Thymus (tissue), 11 donors: ENCODE data around the gene CSF2. TPM values are rescaled to one million over a fixed set of nuclear protein-coding genes. Genes with fewer than 3 reads are reported as not detected.
A peak's percentile ranks its signal among the peaks of the same experiment; 100 is the strongest.

Source experiments
- DNase-seq, 9 donors: peaks; one replicate each; pipeline ENCODE4 v3.0.0-alpha.2; 2013; ENCODE audit warnings: low spot score in 9 of 9, low read depth in 6 of 9, missing footprints in 1 of 9
- H3K27ac ChIP-seq, 2 donors: one replicate each; pipeline ENCODE4 v1.5.1; 2013; ENCODE audit warnings: control low read depth in 1 of 2, low read depth in 1 of 2, low read length in 1 of 2, mild to moderate bottlenecking in 1 of 2, moderate library complexity in 1 of 2
- H3K27me3 ChIP-seq, 2 donors: one replicate each; pipeline ENCODE4 v1.5.1; 2013; ENCODE audit warnings: low read length in 1 of 2; ENCODE audit not compliant: control insufficient read depth in 2 of 2, insufficient read depth in 1 of 2
- H3K36me3 ChIP-seq, 2 donors: one replicate each; pipeline ENCODE4 v1.5.1; 2013; ENCODE audit warnings: low read length in 1 of 2, mild to moderate bottlenecking in 1 of 2, moderate library complexity in 1 of 2; ENCODE audit not compliant: control insufficient read depth in 2 of 2, insufficient read depth in 2 of 2
- H3K4me1 ChIP-seq, 2 donors: one replicate each; pipeline ENCODE4 v1.5.1; 2013; ENCODE audit warnings: low read length in 2 of 2; ENCODE audit not compliant: control insufficient read depth in 2 of 2, insufficient read depth in 2 of 2
- H3K4me3 ChIP-seq, 2 donors: one replicate each; pipeline ENCODE4 v1.5.1; 2013; ENCODE audit warnings: low read length in 2 of 2, control low read depth in 1 of 2, mild to moderate bottlenecking in 1 of 2
- H3K9me3 ChIP-seq, 2 donors: one replicate each; pipeline ENCODE4 v1.5.1; 2013; ENCODE audit warnings: low read length in 1 of 2, mild to moderate bottlenecking in 1 of 2; ENCODE audit not compliant: control insufficient read depth in 2 of 2, insufficient read depth in 1 of 2
- WGBS: extraction: QIAGEN DNeasy Blood & Tissue Kit; methylation state at CpG from one replicate; pipeline ENCODE4 v1.1.7; 2013; 5-methylcytosine and 5-hydroxymethylcytosine counted together
- polyA plus RNA-seq: library from polyadenylated mRNA; stranded (reverse); fragments of 200-250 nt; gene quantifications from one replicate; pipeline ENCODE4 v1.2.3, GENCODE V29; 2013
- total RNA-seq: library from RNA; stranded (reverse); fragments of 120-200 nt; gene quantifications from one replicate; pipeline ENCODE4 v1.2.4, GENCODE V29; 2013
- donor health status: healthy.

CSF2 gene
- total and polyA plus RNA-seq, 2 donors: 0.09 to 0.71 TPM

- Histone ChIP-seq H3K4me1 (peaks cover 19 to 30% of the 10 kb centered on the region in 2 donors), H3K27ac (no peak overlapping the region), H3K4me3 (no peak overlapping the region), H3K27me3 (no peaks in the 10 kb centered on the region), H3K9me3 (no peaks in the 10 kb centered on the region), H3K36me3 (no peaks in the 10 kb centered on the region)
- DNase-seq: no peak
- WGBS: 97% methylated on average over 7 of the region's 7 CpGs
These were observed 14.9 kb upstream of the CSF2 start for GRCh38 chr5:132058646-132059042.

DNA sequence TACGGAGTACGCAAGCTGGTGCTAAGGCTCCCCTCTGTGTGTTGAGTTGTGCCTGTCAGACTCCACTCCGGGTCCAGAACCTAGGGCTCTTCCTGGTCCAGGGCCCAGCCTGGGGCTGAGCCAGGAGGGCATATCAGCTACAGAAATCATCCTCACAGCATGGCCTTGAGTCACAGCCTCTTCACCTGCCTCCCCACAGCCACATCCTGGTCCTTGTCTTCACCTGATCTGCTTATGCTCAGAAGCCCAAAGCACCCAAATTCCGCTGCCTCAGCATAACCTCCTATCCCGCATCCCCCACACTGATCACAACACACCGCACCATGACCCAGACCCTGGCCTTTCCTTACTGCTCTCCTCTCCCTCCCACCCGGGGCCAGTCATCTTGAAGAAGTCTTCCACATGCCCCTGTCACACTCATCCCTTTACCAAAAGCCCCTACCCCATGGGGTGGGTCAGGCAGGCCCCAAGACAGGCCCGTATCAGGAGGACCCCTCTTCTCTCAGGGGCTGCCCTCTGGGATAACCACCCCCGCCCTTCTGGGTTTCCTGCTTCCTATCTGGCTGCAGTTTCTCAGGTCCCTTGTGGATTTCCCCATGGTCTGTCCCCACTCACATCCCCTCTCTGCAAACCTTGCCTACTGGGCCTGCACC lies 14.4 kb upstream of the CSF2 start:
- H3K27me3 ChIP-seq: no peaks in the 10 kb centered on the region
- peaks cover 19 to 30% of the 10 kb centered on the region in 2 donors for H3K4me1 ChIP-seq
- no peaks in the 10 kb centered on the region for H3K36me3 ChIP-seq
- H3K27ac ChIP-seq: no peak overlapping the region
- no peak overlapping the region for H3K4me3 ChIP-seq
- no peaks in the 10 kb centered on the region for H3K9me3 ChIP-seq
- WGBS: 92% methylated on average over 9 of the region's 9 CpGs
- DNase-seq: no peak

DNA sequence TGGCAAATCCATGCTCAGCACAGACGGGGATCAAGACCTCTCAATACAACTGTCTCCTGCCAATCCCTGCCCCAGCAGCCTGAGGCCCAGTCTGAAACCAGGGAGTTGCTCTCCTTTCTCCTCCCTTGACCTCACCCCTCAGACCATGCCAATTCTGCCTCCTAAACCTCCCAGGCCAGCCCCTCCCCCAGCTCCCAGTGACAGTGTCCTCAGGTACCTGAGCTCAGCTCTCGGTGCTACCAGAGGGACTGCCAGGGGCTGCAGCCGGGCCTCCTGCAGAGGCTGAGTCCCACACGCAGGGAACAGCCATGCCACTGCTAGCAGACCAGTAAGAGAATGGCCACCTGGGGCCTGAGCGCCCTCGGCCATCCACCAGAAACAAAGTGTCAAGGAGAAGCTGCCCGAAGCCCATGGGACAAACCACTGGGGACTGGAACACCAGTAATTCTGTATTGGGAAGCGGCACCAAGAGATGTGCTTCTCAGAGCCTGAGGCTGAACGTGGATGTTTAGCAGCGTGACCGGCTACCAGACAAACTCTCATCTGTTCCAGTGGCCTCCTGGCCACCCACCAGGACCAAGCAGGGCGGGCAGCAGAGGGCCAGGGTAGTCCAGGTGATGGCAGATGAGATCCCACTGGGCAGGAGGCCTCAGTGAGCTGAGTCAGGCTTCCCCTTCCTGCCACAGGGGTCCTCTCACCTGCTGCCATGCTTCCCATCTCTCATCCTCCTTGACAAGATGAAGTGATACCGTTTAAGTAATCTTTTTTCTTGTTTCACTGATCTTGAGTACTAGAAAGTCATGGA lies 13.7 kb upstream of the CSF2 start:
- Histone ChIP-seq H3K9me3 (no peaks in the 10 kb centered on the region), H3K27me3 (no peaks in the 10 kb centered on the region), H3K4me1 (peaks cover 19 to 30% of the 10 kb centered on the region in 2 donors), H3K27ac (no peak overlapping the region), H3K4me3 (no peak overlapping the region), H3K36me3 (no peaks in the 10 kb centered on the region)
- 93% methylated on average over 13 of the region's 13 CpGs for WGBS
- no peak for DNase-seq

GRCh38 chr5:132060501-132061161 lies 13.0 kb upstream of the CSF2 start, which contains the start of gene IL3:
Gene IL3 (plus strand): TSS chr5:132060655. CDS start chr5:132060707, 52 bp downstream.
- no peak for DNase-seq

GRCh38 chr5:132063090-132063911 lies 10.3 kb upstream of the CSF2 start:
- H3K4me1 ChIP-seq: peaks cover 0 to 6% of the 10 kb centered on the region in 2 donors
- 53% methylated on average over 9 of the region's 9 CpGs for WGBS
- H3K4me3 ChIP-seq: no peak overlapping the region
- peak in 8 of 9 donors; percentile 33 to 71 (median 53) for DNase-seq
- no peaks in the 10 kb centered on the region for H3K27me3 ChIP-seq
- no peaks in the 10 kb centered on the region for H3K36me3 ChIP-seq
- H3K9me3 ChIP-seq: no peaks in the 10 kb centered on the region
- no peak overlapping the region for H3K27ac ChIP-seq

More at GRCh38 chr5:132060501-132061161, 13.0 kb upstream of the CSF2 start, which contains the start of gene IL3:
- H3K4me1 ChIP-seq: peaks cover 19 to 30% of the 10 kb centered on the region in 2 donors
- 89% methylated on average over 16 of the region's 16 CpGs for WGBS
- no peak within 1 kb of the TSS for H3K27ac ChIP-seq
- no peaks in the 10 kb centered on the region for H3K27me3 ChIP-seq
- no peak within 1 kb of the TSS for H3K4me3 ChIP-seq
- no peaks in the 10 kb centered on the region for H3K36me3 ChIP-seq
- no peaks in the 10 kb centered on the region for H3K9me3 ChIP-seq

DNA sequence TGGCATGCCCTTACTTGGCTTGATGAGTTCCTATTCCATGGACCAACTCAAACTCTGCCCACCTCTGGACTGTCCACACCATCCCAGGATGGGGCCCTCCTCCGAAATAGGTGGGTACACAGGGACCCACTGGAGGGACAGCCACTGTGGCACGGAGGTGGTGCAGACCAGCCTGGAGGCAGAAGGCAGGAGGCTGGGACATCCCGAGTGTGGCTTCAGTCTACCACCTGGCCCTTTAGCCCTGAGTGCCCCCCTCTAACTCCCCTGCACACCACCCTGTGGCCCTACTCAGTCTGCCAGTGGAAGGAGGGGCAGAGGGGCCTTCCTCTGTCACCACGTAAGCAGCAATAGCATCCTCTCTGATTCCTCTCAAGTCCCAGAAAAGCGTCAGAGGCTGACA lies 9.4 kb upstream of the CSF2 start:
- DNase-seq: no peak
- H3K27me3 ChIP-seq: no peaks in the 10 kb centered on the region
- WGBS: 88% methylated on average over 5 of the region's 5 CpGs

GRCh38 chr5:132064738-132065331 lies 8.8 kb upstream of the CSF2 start:
- DNase-seq: peak; percentile 36 to 80 (median 59)
- H3K36me3 ChIP-seq: no peaks in the 10 kb centered on the region
- no peaks in the 10 kb centered on the region for H3K9me3 ChIP-seq
- no peak overlapping the region for H3K4me3 ChIP-seq
- WGBS: 85% methylated on average over 11 of the region's 11 CpGs
- H3K27me3 ChIP-seq: no peaks in the 10 kb centered on the region
- no peak overlapping the region for H3K27ac ChIP-seq
- no peaks in the 10 kb centered on the region for H3K4me1 ChIP-seq

More for the DNA sequence above, 9.4 kb upstream of the CSF2 start:
- Histone ChIP-seq H3K36me3 (no peaks in the 10 kb centered on the region), H3K4me1 (peaks cover 0 to 2% of the 10 kb centered on the region in 2 donors), H3K9me3 (no peaks in the 10 kb centered on the region), H3K27ac (no peak overlapping the region), H3K4me3 (no peak overlapping the region)

DNA sequence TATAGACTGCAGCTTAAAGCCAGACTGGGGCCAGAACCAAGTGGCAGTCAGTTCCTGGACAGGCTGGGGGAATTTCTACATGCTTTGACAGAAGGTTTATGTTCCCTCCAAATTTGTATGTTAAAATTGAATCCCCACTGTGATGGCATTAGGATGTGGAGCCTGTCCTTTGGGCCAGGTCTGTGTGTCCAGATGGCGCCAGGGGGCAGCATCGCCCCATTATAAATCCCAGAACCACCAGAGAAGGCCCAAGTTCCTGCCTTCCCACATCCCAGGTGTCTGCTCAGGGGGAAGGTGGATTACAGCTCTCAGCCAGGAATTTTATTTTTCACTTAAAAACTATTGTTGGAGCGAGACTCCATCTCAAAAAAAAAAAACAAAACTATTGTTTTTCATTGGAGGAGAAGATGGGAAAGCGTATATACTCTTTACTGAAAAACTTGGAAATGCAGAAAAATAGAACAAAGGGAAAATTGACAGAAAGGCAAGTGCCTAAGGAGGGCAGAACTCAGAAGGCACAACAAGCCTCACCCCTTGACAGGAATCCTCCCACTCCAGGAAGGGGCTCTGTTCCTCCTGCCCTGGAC lies 8.1 kb upstream of the CSF2 start:
- no peaks in the 10 kb centered on the region for H3K27me3 ChIP-seq
- DNase-seq: peak in 2 of 9 donors; percentile 30 to 49
- H3K27ac ChIP-seq: no peak overlapping the region
- H3K9me3 ChIP-seq: no peaks in the 10 kb centered on the region
- 52% methylated on average over 4 of the region's 4 CpGs for WGBS
- no peak overlapping the region for H3K4me3 ChIP-seq
- H3K36me3 ChIP-seq: no peaks in the 10 kb centered on the region
- no peaks in the 10 kb centered on the region for H3K4me1 ChIP-seq
